PC-9 (cell line): ENCODE data around the gene CEP55. TPM values are rescaled to one million over a fixed set of nuclear protein-coding genes. Genes with fewer than 3 reads are reported as not detected.
A peak's percentile ranks its signal among the peaks of the same experiment; 100 is the strongest.

Experiments
- BruUV-seq: library from RNA; stranded (reverse); fragments of 400-500 nt; replicated peaks from 2 replicates; lab custom pipeline; 2021; lab: Mats Ljungman, UMichigan
- CTCF ChIA-PET: fragments of 300-600 bp; sonication (Branson Sonifier 250); formaldehyde crosslinking; loops from one replicate; lab custom pipeline; 2022; ENCODE audit warnings: antibody characterized with exemption; lab: Charles Lee
- POLR2A ChIA-PET: fragments of 300-600 bp; sonication (Branson Sonifier 250); formaldehyde crosslinking; loops from one replicate; lab custom pipeline; 2022; ENCODE audit warnings: antibody characterized with exemption; ENCODE audit not compliant: unreplicated experiment; lab: Charles Lee
- DNase-seq, 2 experiments: peaks; one replicate each; pipeline versions ENCODE4 v3.0.0 to v3.0.0-alpha.2; 2015 to 2022; ENCODE audit warnings: mixed read lengths in 1 of 2
- H2AFZ ChIP-seq: fragments of 200-600 bp; sonication (generic); 2 replicates; pipeline ENCODE4 v1.8.1; 2017; ENCODE audit warnings: antibody characterized with exemption
- H3F3A ChIP-seq: fragments of 200-600 bp; sonication (generic); 2 replicates; pipeline ENCODE4 v1.8.1; 2017; ENCODE audit warnings: antibody characterized with exemption, mild to moderate bottlenecking, low read depth; ENCODE audit not compliant: insufficient read depth
- H3K27ac ChIP-seq: fragments of 200-600 bp; sonication (generic); 2 replicates; pipeline ENCODE4 v1.6.1; 2016; ENCODE audit warnings: mixed run types
- H3K27me3 ChIP-seq: fragments of 200-600 bp; sonication (generic); 2 replicates; pipeline ENCODE4 v1.6.1; 2016; ENCODE audit warnings: low read depth, mixed run types; ENCODE audit not compliant: insufficient read depth
- H3K36me3 ChIP-seq: fragments of 200-600 bp; sonication (generic); 2 replicates; pipeline ENCODE4 v1.6.1; 2016; ENCODE audit warnings: low read depth, mixed run types
- H3K4me1 ChIP-seq: fragments of 200-600 bp; sonication (generic); replicated peaks from 2 replicates; pipeline ENCODE4 v1.6.1; 2016; ENCODE audit warnings: mixed run types; ENCODE audit not compliant: insufficient read depth
- H3K4me2 ChIP-seq: fragments of 200-600 bp; sonication (generic); 2 replicates; pipeline ENCODE4 v1.6.1; 2017; ENCODE audit warnings: mixed run types
- H3K4me3 ChIP-seq: fragments of 200-600 bp; sonication (generic); 2 replicates; pipeline ENCODE4 v1.6.1; 2016; ENCODE audit warnings: mixed run types
- H3K79me2 ChIP-seq: fragments of 200-600 bp; sonication (generic); 2 replicates; pipeline ENCODE4 v1.6.1; 2017; ENCODE audit warnings: low read depth, mixed run types
- H3K9me2 ChIP-seq: fragments of 200-600 bp; sonication (generic); 2 replicates; pipeline ENCODE4 v1.8.1; 2017; ENCODE audit warnings: mild to moderate bottlenecking; ENCODE audit not compliant: insufficient read depth
- H3K9me3 ChIP-seq: fragments of 200-600 bp; sonication (generic); 2 replicates; pipeline ENCODE4 v1.8.1; 2016; ENCODE audit warnings: low read depth; ENCODE audit not compliant: insufficient read depth
- H4K20me1 ChIP-seq: fragments of 200-600 bp; sonication (generic); 2 replicates; pipeline ENCODE4 v1.8.1; 2017; ENCODE audit not compliant: insufficient read depth
- CTCF ChIP-seq: fragments of 200-600 bp; sonication (generic); conservative IDR thresholded peaks from 2 replicates; pipeline ENCODE4 v1.6.1; 2017; ENCODE audit warnings: mixed run types, antibody characterized with exemption, mild to moderate bottlenecking, moderate library complexity
- EZH2 ChIP-seq: fragments of 200-600 bp; sonication (generic); IDR thresholded peaks from 2 replicates; pipeline ENCODE4 v1.8.0; 2017; ENCODE audit warnings: antibody characterized with exemption, low read depth
- intact Hi-C: fragments of 100-400 bp; cut with micrococcal nuclease; formaldehyde crosslinking; loops from one replicate; pipeline ENCODE4 v1.10.0; 2022; ENCODE audit not compliant: unreplicated experiment
- total RNA-seq: library from RNA; stranded (reverse); gene quantifications from 2 replicates; pipeline ENCODE4 v1.2.3, GENCODE V29; 2021

Gene CEP55
- total RNA-seq, 1 experiment from 2014 or later: 38.9 TPM

GRCh38 chr10:93547522-93547921, 51.1 kb downstream of the CEP55 start:
- peaks cover 21% of the 10 kb centered on the region for H3K4me1 ChIP-seq
- CTCF ChIA-PET: no interaction called here
- no peak overlapping the region for H2AFZ ChIP-seq
- POLR2A ChIA-PET: no interaction called here
- no peak for DNase-seq
- TF ChIP-seq CTCF: no peak
- TF ChIP-seq EZH2: no peak
- H3K27ac ChIP-seq: peak overlapping the region; percentile 91
- no TSS peak for BruUV-seq
- no peaks in the 10 kb centered on the region for H3K27me3 ChIP-seq
- H3K4me3 ChIP-seq: no peak overlapping the region
- H3K9me2 ChIP-seq: no peaks in the 10 kb centered on the region
- peaks cover 22% of the 10 kb centered on the region; the same call in 1 of the 2 replicates for H3F3A ChIP-seq
- no peaks in the 10 kb centered on the region for H3K9me3 ChIP-seq
- H3K4me2 ChIP-seq: 0 out of 2 replicates have a peak overlapping the region, but pooled peaks have one; percentile 53
- H4K20me1 ChIP-seq: no peaks in the 10 kb centered on the region
- intact Hi-C loops: loop anchor here (5.0 kb wide), 1 partner anchor 270 kb away; no protein-coding TSS in a partner anchor
- H3K79me2 ChIP-seq: no peaks in the 10 kb centered on the region
- no peaks in the 10 kb centered on the region for H3K36me3 ChIP-seq

GRCh38 chr10:93548376-93549071, 52.1 kb downstream of the CEP55 start:
- Histone ChIP-seq H2AFZ (0 out of 2 replicates have a peak overlapping the region, but pooled peaks have one; percentile 25), H3K4me1 (peaks cover 21% of the 10 kb centered on the region), H3K79me2 (no peaks in the 10 kb centered on the region), H3K4me3 (no peak overlapping the region), H3K27me3 (no peaks in the 10 kb centered on the region), H3K4me2 (peak overlapping the region; percentile 53), H3K9me3 (no peaks in the 10 kb centered on the region), H3K27ac (peak overlapping the region; percentile 91), H3K36me3 (no peaks in the 10 kb centered on the region), H3F3A (peaks cover 22% of the 10 kb centered on the region; the same call in 1 of the 2 replicates), H4K20me1 (no peaks in the 10 kb centered on the region), H3K9me2 (no peaks in the 10 kb centered on the region)
- intact Hi-C loops: loop anchor here (5.0 kb wide), 1 partner anchor 269 kb away; no protein-coding TSS in a partner anchor
- ChIA-PET CTCF (interaction anchor here (0.7 kb wide), 1 partner anchor 188 kb away, joined by 9 read pairs; no protein-coding TSS in a partner anchor), POLR2A (no interaction called here)
- peak in 1 of 2 experiments; percentile 95 for DNase-seq
- TF ChIP-seq EZH2 (no peak), CTCF (no peak)
- BruUV-seq: no TSS peak

- H3K4me3 ChIP-seq: no peak overlapping the region
- no peaks in the 10 kb centered on the region for H4K20me1 ChIP-seq
- no peak for TF ChIP-seq CTCF
- no peak for TF ChIP-seq EZH2
- no TSS peak for BruUV-seq
- H3F3A ChIP-seq: peaks cover 25% of the 10 kb centered on the region; the same call in 1 of the 2 replicates
- no peak overlapping the region for H3K4me2 ChIP-seq
- no peaks in the 10 kb centered on the region for H3K79me2 ChIP-seq
- H3K36me3 ChIP-seq: no peaks in the 10 kb centered on the region
- H3K9me2 ChIP-seq: no peaks in the 10 kb centered on the region
- no peak for DNase-seq
- H3K27ac ChIP-seq: no peak overlapping the region
- H3K27me3 ChIP-seq: no peaks in the 10 kb centered on the region
- ChIA-PET POLR2A (no interaction called here), CTCF (no interaction called here)
- peaks cover 27% of the 10 kb centered on the region for H3K4me1 ChIP-seq
- H3K9me3 ChIP-seq: no peaks in the 10 kb centered on the region
- intact Hi-C loops: no loop called here
- H2AFZ ChIP-seq: no peak overlapping the region
Observed at GRCh38 chr10:93550606-93551005, 54.2 kb downstream of the CEP55 start.
